HFF-Myc (cell line): ENCODE data around the gene ZNFX1.

Source experiments
- DNase-seq: peaks from one replicate; pipeline ENCODE4 v3.0.0-alpha.2; 2011; ENCODE audit warnings: low read depth; ENCODE audit errors: extremely low read depth
- H3K4me3 ChIP-seq: replicated peaks from 2 replicates; pipeline ENCODE4 v1.5.1; 2011; ENCODE audit warnings: low read depth, mild to moderate bottlenecking, control low read depth, low read length
- TF ChIP-seq, protein P1 (sequence below): IDR thresholded peaks from 2 replicates; pipeline ENCODE4 v1.5.1; 2012; ENCODE audit warnings: mild to moderate bottlenecking, low read depth, low read length, control low read depth; ENCODE audit errors: missing control alignments

Gene ZNFX1

GRCh38 chr20:49283176-49283702, 5.4 kb upstream of the ZNFX1 start:
- H3K4me3 ChIP-seq: peak overlapping the region; percentile 99
- no peak for DNase-seq
- TF ChIP-seq, protein P1, sequence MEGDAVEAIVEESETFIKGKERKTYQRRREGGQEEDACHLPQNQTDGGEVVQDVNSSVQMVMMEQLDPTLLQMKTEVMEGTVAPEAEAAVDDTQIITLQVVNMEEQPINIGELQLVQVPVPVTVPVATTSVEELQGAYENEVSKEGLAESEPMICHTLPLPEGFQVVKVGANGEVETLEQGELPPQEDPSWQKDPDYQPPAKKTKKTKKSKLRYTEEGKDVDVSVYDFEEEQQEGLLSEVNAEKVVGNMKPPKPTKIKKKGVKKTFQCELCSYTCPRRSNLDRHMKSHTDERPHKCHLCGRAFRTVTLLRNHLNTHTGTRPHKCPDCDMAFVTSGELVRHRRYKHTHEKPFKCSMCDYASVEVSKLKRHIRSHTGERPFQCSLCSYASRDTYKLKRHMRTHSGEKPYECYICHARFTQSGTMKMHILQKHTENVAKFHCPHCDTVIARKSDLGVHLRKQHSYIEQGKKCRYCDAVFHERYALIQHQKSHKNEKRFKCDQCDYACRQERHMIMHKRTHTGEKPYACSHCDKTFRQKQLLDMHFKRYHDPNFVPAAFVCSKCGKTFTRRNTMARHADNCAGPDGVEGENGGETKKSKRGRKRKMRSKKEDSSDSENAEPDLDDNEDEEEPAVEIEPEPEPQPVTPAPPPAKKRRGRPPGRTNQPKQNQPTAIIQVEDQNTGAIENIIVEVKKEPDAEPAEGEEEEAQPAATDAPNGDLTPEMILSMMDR: no peak

DNA sequence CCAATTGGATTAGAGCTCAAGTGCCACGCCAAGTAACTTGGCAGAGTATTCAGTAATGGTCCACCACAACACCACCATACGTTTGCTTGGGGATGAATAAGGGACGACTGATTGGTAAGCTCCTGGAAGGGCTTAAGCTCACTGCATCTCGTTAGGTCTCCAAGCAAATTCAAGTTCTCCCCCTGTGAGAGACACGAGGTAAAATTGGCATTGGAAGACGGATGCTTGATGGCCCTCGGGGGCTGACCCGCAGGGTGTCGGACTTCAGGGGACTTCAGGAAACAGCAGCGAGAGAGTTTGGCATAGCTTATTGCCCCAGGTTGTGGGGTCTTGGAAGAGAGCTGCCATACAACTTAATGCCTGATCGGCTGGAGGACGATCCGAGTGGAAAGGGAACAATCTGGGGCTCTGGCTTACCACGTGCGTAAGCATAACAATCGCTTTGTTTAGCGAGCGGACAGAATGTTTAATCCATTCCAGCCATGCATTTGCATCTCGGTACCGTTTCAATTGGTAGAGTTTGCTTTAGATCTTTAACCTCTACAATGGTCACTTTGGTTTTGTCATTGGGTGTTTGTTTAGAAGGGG, 4.8 kb upstream of the ZNFX1 start:
- TF ChIP-seq, protein P1: no peak
- DNase-seq: no peak
- H3K4me3 ChIP-seq: peak overlapping the region; percentile 99

DNA sequence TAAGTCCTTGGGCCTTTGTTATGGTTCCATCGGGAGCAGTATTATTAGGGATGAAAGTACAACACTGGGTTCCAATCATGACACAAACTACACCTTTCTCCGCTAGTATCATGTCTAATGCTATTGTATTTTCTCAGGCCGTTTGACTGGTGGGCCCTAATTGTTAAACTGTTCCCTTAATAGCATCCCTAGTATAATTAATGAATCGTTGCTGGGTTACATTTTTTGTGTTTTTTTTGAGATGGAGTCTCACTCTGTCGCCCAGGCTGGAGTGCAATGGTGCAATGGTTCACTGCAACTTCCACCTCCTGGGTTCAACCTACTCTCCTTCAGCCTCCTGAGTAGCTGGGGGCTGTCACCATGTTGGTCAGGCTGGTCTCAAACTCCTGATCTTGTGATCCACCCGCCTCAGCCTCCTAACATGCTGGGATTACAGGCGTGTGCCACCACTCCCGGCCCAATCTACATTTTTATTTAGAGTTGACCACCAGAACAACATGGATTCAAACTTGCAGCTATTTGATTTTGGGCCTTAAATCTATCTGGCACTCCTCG, 4.1 kb upstream of the ZNFX1 start:
- H3K4me3 ChIP-seq: peak overlapping the region; percentile 99
- DNase-seq: no peak
- TF ChIP-seq, protein P1: no peak

DNA sequence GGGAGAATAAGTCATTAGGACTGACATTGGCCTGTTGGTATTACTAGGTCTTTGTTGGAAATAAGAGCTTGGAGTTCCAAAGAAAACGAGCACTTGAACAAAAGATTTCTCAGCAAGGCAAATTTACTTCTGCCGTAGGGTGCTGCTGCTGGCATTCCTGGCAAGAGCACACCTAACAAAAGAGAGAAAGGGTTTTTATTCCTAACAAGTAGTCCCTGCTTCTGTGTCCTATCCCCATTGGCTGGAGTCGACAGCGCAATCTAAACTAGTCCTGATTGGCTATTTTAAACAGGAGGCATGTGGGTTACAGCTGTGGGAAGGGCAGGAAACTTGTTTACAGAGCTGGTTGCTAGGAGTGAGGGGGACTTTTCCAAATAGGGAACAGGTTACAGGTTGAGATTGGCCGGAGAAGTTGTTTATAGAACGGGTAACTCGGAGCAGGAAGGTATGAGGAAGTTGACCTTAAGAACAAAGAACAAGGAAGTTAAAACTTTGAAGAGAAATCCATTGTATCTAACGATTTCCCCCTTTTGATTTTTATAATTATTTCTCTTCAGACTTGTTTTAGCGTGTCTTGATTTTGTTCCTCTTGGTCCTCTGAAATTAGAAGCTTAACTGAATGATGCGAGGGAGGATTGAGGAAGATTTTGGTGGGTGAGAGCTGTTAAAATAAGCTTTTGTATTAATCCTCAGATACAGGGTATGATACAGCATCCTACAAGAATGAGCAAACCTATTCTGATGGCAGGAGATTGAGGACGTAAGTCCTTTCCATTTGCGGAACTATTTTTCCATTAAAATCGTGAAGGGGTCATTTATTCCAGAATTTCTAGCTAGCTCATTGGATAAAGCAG, 3.4 kb upstream of the ZNFX1 start:
- TF ChIP-seq, protein P1: no peak
- no peak for DNase-seq
- H3K4me3 ChIP-seq: peak overlapping the region; percentile 99

- DNase-seq: no peak
- TF ChIP-seq, protein P1: no peak
Measured at GRCh38 chr20:49280463-49281058, 2.7 kb upstream of the ZNFX1 start.

DNA sequence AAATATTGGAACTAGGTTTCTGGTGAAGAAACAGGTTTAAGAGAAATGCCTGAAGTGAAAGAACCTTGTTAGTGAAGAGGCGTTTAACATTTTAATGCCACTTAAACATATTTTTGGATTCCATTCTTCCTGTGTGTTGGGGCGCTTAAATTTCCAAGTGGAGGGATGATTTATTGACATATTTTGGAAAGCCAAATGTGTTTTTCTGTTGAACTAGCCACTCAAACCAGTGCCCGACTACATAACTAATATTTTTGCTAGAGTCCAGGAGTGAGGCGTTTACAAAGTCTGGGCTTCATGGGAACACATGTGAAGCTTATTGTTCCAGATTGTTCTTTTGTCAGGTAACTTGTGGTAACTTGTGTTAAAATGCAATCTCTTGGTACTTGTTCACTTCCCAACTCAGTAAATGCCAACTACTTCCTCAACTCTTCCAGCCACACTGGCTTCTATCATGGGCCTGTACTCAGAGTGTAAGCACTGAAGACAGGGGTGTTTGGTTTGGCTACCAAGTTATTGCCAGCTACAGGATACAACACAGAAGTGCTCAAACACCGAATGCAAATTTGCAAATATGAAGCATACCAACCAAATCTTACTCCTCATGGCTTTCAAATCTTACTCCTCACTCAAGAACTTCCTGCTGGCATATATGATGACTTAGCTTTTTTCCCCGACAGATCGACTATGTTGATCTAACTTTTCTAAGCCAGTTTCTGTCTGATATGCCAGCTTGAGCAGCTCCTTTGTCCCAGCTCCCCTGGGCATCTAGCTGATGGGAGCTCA, 2.0 kb upstream of the ZNFX1 start:
- TF ChIP-seq, protein P1: no peak
- peak overlapping the region; percentile 99 for H3K4me3 ChIP-seq
- no peak for DNase-seq

More at GRCh38 chr20:49280463-49281058, 2.7 kb upstream of the ZNFX1 start:
- peak overlapping the region; percentile 99 for H3K4me3 ChIP-seq
